Esophagus squamous epithelium (tissue), 5 donors: Measurements from ENCODE around the gene BMP7. TPM values are rescaled to one million over a fixed set of nuclear protein-coding genes. Genes with fewer than 3 reads are reported as not detected.

Experiments
- DNase-seq: peaks from one replicate; lab custom pipeline; 2025; lab: John Stamatoyannopoulos, UW
- H3K27ac ChIP-seq, 4 donors: fragments of 200-600 bp; sonication (generic); one replicate each; pipeline ENCODE4 v1.5.1; 2016 to 2019; ENCODE audit warnings: mild to moderate bottlenecking in 1 of 4
- H3K27me3 ChIP-seq, 4 donors: fragments of 200-600 bp; sonication (generic); 1 replicate in 3 of 4; 2 replicates in 1 of 4; pipeline versions ENCODE4 v1.5.1 to v1.6.0; 2017 to 2021; ENCODE audit warnings: antibody characterized with exemption in 1 of 4
- H3K36me3 ChIP-seq, 3 donors: fragments of 200-600 bp; sonication (generic); one replicate each; pipeline ENCODE4 v1.5.1; 2016 to 2019
- H3K4me1 ChIP-seq, 3 donors: fragments of 200-600 bp; sonication (generic); one replicate each; pipeline ENCODE4 v1.5.1; 2017 to 2019
- H3K4me3 ChIP-seq, 4 donors: fragments of 200-600 bp; sonication (generic); 1 replicate in 3 of 4; 2 replicates in 1 of 4; pipeline ENCODE4 v1.5.1; 2016 to 2019; ENCODE audit warnings: mild to moderate bottlenecking in 2 of 4, moderate library complexity in 1 of 4
- H3K9me3 ChIP-seq, 3 donors: fragments of 200-600 bp; sonication (generic); one replicate each; pipeline ENCODE4 v1.5.1; 2016 to 2019
- POLR2A ChIP-seq, 4 donors: fragments of 450-650 bp; IDR thresholded peaks; one replicate each; pipeline ENCODE4 v1.6.1; 2017; ENCODE audit warnings: antibody characterized with exemption in 4 of 4, mild to moderate bottlenecking in 4 of 4, moderate library complexity in 3 of 4
- WGBS, 2 donors: methylation state at CpG; one replicate each; pipeline ENCODE4 v1.1.5; 2018; 5-methylcytosine and 5-hydroxymethylcytosine counted together
- intact Hi-C: fragments of 100-400 bp; cut with DNase I; formaldehyde crosslinking; loops from one replicate; pipeline ENCODE4 v1.15.0; 2022
- total RNA-seq, 4 donors: library from RNA; depleted of rRNA; stranded (reverse); fragments of >200 nt; gene quantifications; one replicate each; pipeline ENCODE4 v1.1.0, GENCODE V29; 2016
- TF ChIP-seq, protein P1 (sequence below), 6 experiments: fragments of 450-650 bp in 4 of 6; fragments of 200-600 bp in 2 of 6; sonication (generic) in 2 of 6; IDR thresholded peaks; one replicate each; pipeline ENCODE4 v1.5.1; 2016 to 2019; ENCODE audit warnings: antibody characterized with exemption in 6 of 6, mild to moderate bottlenecking in 4 of 6, moderate library complexity in 4 of 6
- donor health status: DM: yes; HTN: yes; CAD: no.

Gene BMP7
- total RNA-seq, 4 donors from 2014 or later = 21.8 to 59.8 (median 35.1) TPM

DNA sequence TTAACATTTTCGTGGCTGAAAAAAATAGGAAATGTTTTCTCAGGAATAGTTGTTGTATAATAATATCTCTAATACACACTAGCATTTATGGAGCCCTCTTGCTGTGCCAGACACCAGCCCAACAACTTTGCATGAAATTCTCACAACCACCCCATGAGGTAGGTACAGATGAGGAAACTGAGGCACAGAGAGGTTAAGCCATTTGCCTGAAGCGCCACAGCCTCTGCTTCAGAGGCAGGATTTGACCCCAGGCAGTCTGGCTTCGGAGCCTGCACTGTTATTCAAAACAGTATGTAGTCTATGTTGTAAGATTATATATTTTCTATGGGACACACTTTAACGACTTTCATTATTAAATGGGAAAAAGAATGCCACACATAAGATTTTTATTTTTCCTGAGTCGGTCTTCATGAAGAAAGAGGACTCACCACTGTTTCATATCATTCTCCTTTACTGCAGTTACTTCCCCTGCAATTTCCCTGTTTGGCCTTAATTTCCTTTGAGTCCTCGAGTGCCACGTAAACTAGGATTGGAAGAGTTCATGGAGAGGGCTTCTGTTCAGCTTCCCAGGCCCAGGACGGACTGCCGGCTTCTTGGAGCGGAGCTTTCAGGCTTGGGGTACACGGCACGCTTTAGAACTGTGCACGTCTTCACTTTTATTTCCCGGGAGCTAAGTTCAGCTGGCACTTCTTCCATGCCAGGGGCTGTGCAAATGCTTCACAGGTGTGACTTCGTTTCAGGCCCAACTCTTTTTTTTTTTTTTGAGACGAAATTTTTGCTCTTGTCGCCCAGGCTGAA, 128.0 kb downstream of the BMP7 start:
- H3K36me3 ChIP-seq = no peaks in the 10 kb centered on the region
- H3K27me3 ChIP-seq = peaks cover 0 to 45% (median 0%) of the 10 kb centered on the region in 4 donors
- H3K4me3 ChIP-seq = no peak overlapping the region
- intact Hi-C loops = no loop called here
- no peak overlapping the region for H3K27ac ChIP-seq
- H3K9me3 ChIP-seq = no peaks in the 10 kb centered on the region
- no peak for DNase-seq
- H3K4me1 ChIP-seq = no peaks in the 10 kb centered on the region
- TF ChIP-seq, protein P1, sequence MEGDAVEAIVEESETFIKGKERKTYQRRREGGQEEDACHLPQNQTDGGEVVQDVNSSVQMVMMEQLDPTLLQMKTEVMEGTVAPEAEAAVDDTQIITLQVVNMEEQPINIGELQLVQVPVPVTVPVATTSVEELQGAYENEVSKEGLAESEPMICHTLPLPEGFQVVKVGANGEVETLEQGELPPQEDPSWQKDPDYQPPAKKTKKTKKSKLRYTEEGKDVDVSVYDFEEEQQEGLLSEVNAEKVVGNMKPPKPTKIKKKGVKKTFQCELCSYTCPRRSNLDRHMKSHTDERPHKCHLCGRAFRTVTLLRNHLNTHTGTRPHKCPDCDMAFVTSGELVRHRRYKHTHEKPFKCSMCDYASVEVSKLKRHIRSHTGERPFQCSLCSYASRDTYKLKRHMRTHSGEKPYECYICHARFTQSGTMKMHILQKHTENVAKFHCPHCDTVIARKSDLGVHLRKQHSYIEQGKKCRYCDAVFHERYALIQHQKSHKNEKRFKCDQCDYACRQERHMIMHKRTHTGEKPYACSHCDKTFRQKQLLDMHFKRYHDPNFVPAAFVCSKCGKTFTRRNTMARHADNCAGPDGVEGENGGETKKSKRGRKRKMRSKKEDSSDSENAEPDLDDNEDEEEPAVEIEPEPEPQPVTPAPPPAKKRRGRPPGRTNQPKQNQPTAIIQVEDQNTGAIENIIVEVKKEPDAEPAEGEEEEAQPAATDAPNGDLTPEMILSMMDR (IDR thresholded peaks at IDR 0.05) = no peak
- TF ChIP-seq POLR2A (IDR thresholded peaks at IDR 0.05) = no peak
- 81% methylated on average over 16 to 17 of the region's 17 CpGs for WGBS, 2 donors

DNA sequence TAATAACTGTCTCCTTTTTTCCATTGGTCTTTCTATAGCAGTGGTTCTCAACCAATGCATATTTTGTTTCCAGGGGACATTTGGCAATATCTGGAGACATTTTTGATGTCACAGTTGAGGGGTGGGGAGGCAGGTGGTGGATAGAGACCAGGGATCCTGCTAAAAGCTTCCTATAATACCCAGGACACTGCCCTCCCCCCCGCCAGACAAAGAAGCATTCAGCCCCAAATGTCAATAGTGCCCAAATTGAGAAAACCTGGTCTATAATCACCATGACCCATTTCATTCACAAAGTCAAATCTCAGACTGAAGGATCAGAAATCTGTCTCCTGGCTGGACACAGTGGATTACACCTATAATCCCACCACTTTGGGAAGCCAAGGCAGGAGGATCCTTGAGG, 128.8 kb downstream of the BMP7 start:
- Histone ChIP-seq H3K4me3 (no peak overlapping the region), H3K36me3 (no peaks in the 10 kb centered on the region), H3K27me3 (peaks cover 0 to 46% (median 0%) of the 10 kb centered on the region in 4 donors), H3K9me3 (no peaks in the 10 kb centered on the region), H3K4me1 (no peaks in the 10 kb centered on the region), H3K27ac (no peak overlapping the region)
- intact Hi-C loops = no loop called here
- WGBS, 2 donors = 78 to 82% methylated on average over 1 of the region's 1 CpG
- DNase-seq = no peak
- no peak for TF ChIP-seq POLR2A (IDR thresholded peaks at IDR 0.05)
- TF ChIP-seq, protein P1 (IDR thresholded peaks at IDR 0.05) = no peak

DNA sequence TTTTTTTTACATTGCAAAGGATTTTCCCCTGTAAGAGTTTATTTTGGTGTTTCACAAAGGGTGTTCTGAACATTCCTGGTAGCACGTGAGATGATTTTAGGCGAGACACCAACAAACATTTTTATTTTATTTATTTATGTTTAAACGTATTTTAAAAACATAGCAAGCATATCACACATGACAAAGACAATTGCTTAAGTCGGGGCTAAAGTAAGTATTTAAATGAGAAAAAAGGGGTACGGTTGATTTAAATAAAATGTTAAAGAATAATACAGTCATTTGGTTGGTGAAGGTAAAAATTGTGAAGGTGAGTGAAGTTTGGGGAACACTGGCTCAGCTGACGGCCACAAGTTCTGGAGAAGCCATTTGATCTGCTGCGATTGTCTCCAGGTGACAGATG, 129.7 kb downstream of the BMP7 start:
- no peak for TF ChIP-seq POLR2A (IDR thresholded peaks at IDR 0.05)
- TF ChIP-seq, protein P1 (IDR thresholded peaks at IDR 0.05) = no peak
- H3K36me3 ChIP-seq = no peaks in the 10 kb centered on the region
- no peaks in the 10 kb centered on the region for H3K4me1 ChIP-seq
- no peak overlapping the region for H3K27ac ChIP-seq
- WGBS, 2 donors = 84 to 85% methylated on average over 7 of the region's 7 CpGs
- no peak for DNase-seq
- H3K9me3 ChIP-seq = no peaks in the 10 kb centered on the region
- no peak overlapping the region for H3K4me3 ChIP-seq
- intact Hi-C loops = no loop called here
- peaks cover 0 to 46% (median 0%) of the 10 kb centered on the region in 4 donors for H3K27me3 ChIP-seq

DNA sequence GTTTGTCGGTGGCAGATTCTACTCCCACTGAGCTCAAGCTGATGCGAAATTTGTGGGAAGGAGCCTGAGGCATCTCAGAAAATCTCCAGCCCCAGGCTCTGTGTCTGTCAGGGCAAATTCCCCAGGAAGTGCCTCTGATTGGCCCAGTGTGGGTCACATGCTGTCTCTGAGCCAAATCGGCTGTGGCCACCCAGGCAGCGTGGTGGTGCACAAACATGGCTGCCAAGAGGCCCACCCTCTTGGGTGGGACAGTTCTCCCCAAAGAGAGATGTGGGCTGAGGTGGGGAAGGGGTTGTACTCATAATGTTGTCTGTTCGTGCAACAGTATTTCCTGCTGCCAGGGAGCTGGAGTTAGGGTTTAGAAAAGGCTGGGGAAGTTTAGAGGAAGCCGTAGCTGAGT, 130.6 kb downstream of the BMP7 start:
- TF ChIP-seq, protein P1 (IDR thresholded peaks at IDR 0.05) = no peak
- TF ChIP-seq POLR2A (IDR thresholded peaks at IDR 0.05) = no peak
- Histone ChIP-seq H3K4me3 (no peak overlapping the region), H3K36me3 (no peaks in the 10 kb centered on the region), H3K9me3 (no peaks in the 10 kb centered on the region), H3K27me3 (peaks cover 0 to 50% (median 0%) of the 10 kb centered on the region in 4 donors), H3K27ac (no peak overlapping the region), H3K4me1 (no peaks in the 10 kb centered on the region)
- no peak for DNase-seq
- intact Hi-C loops = no loop called here
- WGBS, 2 donors = 68 to 91% methylated on average over 4 to 6 of the region's 6 CpGs

DNA sequence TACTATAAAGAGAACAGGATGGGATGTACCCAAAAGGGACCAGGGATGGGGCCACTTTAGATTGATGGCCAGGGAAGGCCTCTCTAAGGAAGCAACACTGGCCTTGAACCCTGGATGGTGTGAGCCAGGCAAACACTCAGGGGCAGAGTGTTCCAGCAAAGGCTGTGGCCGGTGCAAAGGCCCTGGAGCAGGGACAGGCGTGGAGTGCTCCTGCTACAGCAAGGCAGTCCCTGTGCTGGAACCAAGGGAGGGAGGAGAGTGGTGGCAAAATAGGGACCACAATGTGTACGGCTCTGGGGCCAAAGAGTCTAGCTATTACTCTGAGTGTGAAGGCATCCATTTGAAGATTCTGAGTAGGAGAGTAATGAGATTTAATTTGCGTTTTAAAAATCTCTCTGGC, 131.6 kb downstream of the BMP7 start:
- Histone ChIP-seq H3K27ac (no peak overlapping the region), H3K4me1 (no peaks in the 10 kb centered on the region), H3K36me3 (no peaks in the 10 kb centered on the region), H3K4me3 (no peak overlapping the region), H3K27me3 (peaks cover 0 to 57% (median 0%) of the 10 kb centered on the region in 4 donors), H3K9me3 (no peaks in the 10 kb centered on the region)
- TF ChIP-seq, protein P1 (IDR thresholded peaks at IDR 0.05) = no peak
- TF ChIP-seq POLR2A (IDR thresholded peaks at IDR 0.05) = no peak
- 70 to 78% methylated on average over 4 of the region's 4 CpGs for WGBS, 2 donors
- intact Hi-C loops = no loop called here
- DNase-seq = no peak
